ENCODE data around the gene RNF212B.

GRCh38 chr14:23294734-23295561, 57.2 kb downstream of the RNF212B start:
- TF ChIP-seq CTCF (IDR thresholded peaks at IDR 0.05; ENCODE audit: poor library complexity, severe bottlenecking) (peak; percentile 76), POLR2AphosphoS5 (IDR thresholded peaks at IDR 0.05) (no peak), MXI1 (conservative IDR thresholded peaks at IDR 0.05; ENCODE audit: poor library complexity, severe bottlenecking) (no peak), TAF1 (IDR thresholded peaks at IDR 0.05; ENCODE audit: low read depth) (no peak), RAD21 (conservative IDR thresholded peaks at IDR 0.05) (peak; percentile 29), EZH2 (IDR thresholded peaks at IDR 0.05; ENCODE audit: borderline replicate concordance, insufficient read depth, low read length, poor library complexity, severe bottlenecking) (no peak)
- TF ChIP-seq, protein P1, sequence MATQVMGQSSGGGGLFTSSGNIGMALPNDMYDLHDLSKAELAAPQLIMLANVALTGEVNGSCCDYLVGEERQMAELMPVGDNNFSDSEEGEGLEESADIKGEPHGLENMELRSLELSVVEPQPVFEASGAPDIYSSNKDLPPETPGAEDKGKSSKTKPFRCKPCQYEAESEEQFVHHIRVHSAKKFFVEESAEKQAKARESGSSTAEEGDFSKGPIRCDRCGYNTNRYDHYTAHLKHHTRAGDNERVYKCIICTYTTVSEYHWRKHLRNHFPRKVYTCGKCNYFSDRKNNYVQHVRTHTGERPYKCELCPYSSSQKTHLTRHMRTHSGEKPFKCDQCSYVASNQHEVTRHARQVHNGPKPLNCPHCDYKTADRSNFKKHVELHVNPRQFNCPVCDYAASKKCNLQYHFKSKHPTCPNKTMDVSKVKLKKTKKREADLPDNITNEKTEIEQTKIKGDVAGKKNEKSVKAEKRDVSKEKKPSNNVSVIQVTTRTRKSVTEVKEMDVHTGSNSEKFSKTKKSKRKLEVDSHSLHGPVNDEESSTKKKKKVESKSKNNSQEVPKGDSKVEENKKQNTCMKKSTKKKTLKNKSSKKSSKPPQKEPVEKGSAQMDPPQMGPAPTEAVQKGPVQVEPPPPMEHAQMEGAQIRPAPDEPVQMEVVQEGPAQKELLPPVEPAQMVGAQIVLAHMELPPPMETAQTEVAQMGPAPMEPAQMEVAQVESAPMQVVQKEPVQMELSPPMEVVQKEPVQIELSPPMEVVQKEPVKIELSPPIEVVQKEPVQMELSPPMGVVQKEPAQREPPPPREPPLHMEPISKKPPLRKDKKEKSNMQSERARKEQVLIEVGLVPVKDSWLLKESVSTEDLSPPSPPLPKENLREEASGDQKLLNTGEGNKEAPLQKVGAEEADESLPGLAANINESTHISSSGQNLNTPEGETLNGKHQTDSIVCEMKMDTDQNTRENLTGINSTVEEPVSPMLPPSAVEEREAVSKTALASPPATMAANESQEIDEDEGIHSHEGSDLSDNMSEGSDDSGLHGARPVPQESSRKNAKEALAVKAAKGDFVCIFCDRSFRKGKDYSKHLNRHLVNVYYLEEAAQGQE (IDR thresholded peaks at IDR 0.05; ENCODE audit: borderline replicate concordance) = no peak
